DOHH2 (cell line): ENCODE measurements around the gene MBTPS1.

ENCODE experiments used
- EZH2phosphoT487 ChIP-seq: fragments of 200-600 bp; sonication (generic); IDR thresholded peaks from 2 replicates; pipeline ENCODE4 v1.6.1; 2017; ENCODE audit warnings: borderline replicate concordance, mild to moderate bottlenecking, antibody characterized with exemption, low read length, moderate library complexity, mixed read lengths
- TF ChIP-seq, protein P1 (sequence below): fragments of 200-600 bp; sonication (generic); IDR thresholded peaks from one replicate; pipeline ENCODE4 v1.5.1; 2014; ENCODE audit warnings: antibody characterized with exemption, mild to moderate bottlenecking, low read depth, low read length; ENCODE audit not compliant: poor library complexity, severe bottlenecking

- TF ChIP-seq, protein P1, sequence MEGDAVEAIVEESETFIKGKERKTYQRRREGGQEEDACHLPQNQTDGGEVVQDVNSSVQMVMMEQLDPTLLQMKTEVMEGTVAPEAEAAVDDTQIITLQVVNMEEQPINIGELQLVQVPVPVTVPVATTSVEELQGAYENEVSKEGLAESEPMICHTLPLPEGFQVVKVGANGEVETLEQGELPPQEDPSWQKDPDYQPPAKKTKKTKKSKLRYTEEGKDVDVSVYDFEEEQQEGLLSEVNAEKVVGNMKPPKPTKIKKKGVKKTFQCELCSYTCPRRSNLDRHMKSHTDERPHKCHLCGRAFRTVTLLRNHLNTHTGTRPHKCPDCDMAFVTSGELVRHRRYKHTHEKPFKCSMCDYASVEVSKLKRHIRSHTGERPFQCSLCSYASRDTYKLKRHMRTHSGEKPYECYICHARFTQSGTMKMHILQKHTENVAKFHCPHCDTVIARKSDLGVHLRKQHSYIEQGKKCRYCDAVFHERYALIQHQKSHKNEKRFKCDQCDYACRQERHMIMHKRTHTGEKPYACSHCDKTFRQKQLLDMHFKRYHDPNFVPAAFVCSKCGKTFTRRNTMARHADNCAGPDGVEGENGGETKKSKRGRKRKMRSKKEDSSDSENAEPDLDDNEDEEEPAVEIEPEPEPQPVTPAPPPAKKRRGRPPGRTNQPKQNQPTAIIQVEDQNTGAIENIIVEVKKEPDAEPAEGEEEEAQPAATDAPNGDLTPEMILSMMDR = no peak
- no peak for TF ChIP-seq EZH2phosphoT487
These were observed 36.4 kb downstream of the MBTPS1 start for GRCh38 chr16:84080378-84080777.
